Suprapubic skin (tissue), 3 donors: ENCODE data around the gene PPBP.

Source experiments
- POLR2AphosphoS5 ChIP-seq, 3 donors: sonication (generic); formaldehyde crosslinking; IDR thresholded peaks; one replicate each; pipeline ENCODE4 v1.6.1; 2017; ENCODE audit warnings: antibody characterized with exemption in 3 of 3
- TF ChIP-seq, protein P1 (sequence below), 2 donors: fragments of 200-600 bp in 1 of 2; fragments of 450-650 bp in 1 of 2; sonication (generic) in 1 of 2; IDR thresholded peaks; one replicate each; pipeline ENCODE4 v1.5.1; 2016 to 2019; ENCODE audit warnings: antibody characterized with exemption in 2 of 2, mild to moderate bottlenecking in 1 of 2, moderate library complexity in 1 of 2

DNA sequence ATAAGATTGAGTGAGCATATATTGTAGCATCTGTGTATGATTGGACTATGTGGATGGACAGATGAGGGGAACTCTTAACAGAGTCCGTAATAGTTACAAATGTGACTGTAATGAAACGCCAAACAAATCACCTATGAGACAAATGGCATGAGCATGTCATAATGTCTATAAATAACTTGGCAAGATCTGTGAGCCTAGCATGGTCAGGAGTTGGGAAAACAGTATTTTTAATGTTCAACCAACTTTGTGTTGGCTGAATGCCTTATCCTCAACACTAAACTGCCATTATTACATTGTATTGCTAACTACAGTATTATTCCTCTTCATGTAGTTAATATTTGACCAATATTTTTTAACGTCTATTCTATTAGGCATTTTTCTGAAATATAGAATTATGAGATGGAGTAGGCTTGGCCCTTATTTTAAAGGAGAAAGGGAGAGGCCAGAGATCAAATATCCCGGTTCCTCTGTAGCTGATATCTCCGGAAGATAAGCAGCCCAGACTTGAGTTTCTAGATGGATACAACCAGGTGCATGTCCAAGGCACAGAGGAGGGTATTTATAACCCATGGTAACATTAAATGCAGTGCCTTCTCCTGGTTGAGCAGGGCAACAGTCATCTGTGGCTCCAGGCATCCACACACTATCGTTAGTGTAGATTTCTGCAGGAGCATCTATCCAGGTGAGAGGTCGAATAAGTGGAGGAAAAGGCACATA lies 38.8 kb downstream of the PPBP start:
- TF ChIP-seq, protein P1, sequence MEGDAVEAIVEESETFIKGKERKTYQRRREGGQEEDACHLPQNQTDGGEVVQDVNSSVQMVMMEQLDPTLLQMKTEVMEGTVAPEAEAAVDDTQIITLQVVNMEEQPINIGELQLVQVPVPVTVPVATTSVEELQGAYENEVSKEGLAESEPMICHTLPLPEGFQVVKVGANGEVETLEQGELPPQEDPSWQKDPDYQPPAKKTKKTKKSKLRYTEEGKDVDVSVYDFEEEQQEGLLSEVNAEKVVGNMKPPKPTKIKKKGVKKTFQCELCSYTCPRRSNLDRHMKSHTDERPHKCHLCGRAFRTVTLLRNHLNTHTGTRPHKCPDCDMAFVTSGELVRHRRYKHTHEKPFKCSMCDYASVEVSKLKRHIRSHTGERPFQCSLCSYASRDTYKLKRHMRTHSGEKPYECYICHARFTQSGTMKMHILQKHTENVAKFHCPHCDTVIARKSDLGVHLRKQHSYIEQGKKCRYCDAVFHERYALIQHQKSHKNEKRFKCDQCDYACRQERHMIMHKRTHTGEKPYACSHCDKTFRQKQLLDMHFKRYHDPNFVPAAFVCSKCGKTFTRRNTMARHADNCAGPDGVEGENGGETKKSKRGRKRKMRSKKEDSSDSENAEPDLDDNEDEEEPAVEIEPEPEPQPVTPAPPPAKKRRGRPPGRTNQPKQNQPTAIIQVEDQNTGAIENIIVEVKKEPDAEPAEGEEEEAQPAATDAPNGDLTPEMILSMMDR (IDR thresholded peaks at IDR 0.05), result no peak
- TF ChIP-seq POLR2AphosphoS5 (IDR thresholded peaks at IDR 0.05), result no peak
